GM23248 (cell line): ENCODE results near the gene C3orf52.

Experiments
- EZH2 ChIP-seq: fragments of 200-600 bp; sonication (generic); IDR thresholded peaks from 2 replicates; pipeline ENCODE4 v1.6.1; 2018; ENCODE audit warnings: antibody characterized with exemption, mild to moderate bottlenecking; ENCODE audit not compliant: insufficient read depth, poor library complexity, severe bottlenecking
- EZH2phosphoT487 ChIP-seq: fragments of 200-600 bp; sonication (generic); IDR thresholded peaks from 2 replicates; pipeline ENCODE4 v1.6.1; 2018; ENCODE audit warnings: antibody characterized with exemption, moderate library complexity, mild to moderate bottlenecking, low read depth; ENCODE audit not compliant: insufficient read depth

- TF ChIP-seq EZH2 (no peak), EZH2phosphoT487 (no peak)
Observed at GRCh38 chr3:112097378-112097777, 11.2 kb downstream of the C3orf52 start.
